ENCODE data around the gene RLF. TPM values are rescaled to one million over a fixed set of nuclear protein-coding genes. Genes with fewer than 3 reads are reported as not detected.
A peak's percentile ranks its signal among the peaks of the same experiment; 100 is the strongest.
"Not testable (repeated sequence)": the region's sequence is repeated elsewhere in the genome, so short reads cannot be mapped to it uniquely, and the experiment has no call there.

Gene RLF
- total RNA-seq, 2 experiments from 2014 or later: 19.6 to 19.7 TPM

- H3K36me3 Mint-ChIP-seq: peaks cover 1% of the 10 kb centered on the region
- no peak overlapping the region for H3K27ac Mint-ChIP-seq
- no peaks in the 10 kb centered on the region for H3K27me3 Mint-ChIP-seq
- no peak overlapping the region for H3K4me3 Mint-ChIP-seq
- peaks cover 37% of the 10 kb centered on the region for H3K4me1 Mint-ChIP-seq (ENCODE audit: low read depth)
- no peaks in the 10 kb centered on the region for H3K9me3 Mint-ChIP-seq
- no peak for DNase-seq
- POLR2A ChIA-PET: no interaction called here
- intact Hi-C loops (cut with micrococcal nuclease): no loop called here
- CTCF ChIA-PET: interaction anchor here (0.7 to 2.8 kb wide), 5 partner anchors 12 to 234 kb away, joined by 3 to 16 read pairs (median 5); no protein-coding TSS in a partner anchor
Observed at GRCh38 chr1:40171036-40171435, 9.8 kb downstream of the RLF start.

- Mint-ChIP-seq H3K27ac (no peak overlapping the region), H3K27me3 (no peaks in the 10 kb centered on the region), H3K4me1 (ENCODE audit: low read depth) (peaks cover 50% of the 10 kb centered on the region), H3K36me3 (peaks cover 3% of the 10 kb centered on the region), H3K9me3 (no peaks in the 10 kb centered on the region), H3K4me3 (no peak overlapping the region)
- CTCF ChIA-PET: interaction anchor here (0.6 to 1.8 kb wide), 3 partner anchors 9 to 31 kb away, joined by 4 to 12 read pairs (median 6); no protein-coding TSS in a partner anchor
- intact Hi-C loops (cut with micrococcal nuclease): no loop called here
- no peak for DNase-seq
- POLR2A ChIA-PET: no interaction called here
Observed at GRCh38 chr1:40174788-40175187, 13.6 kb downstream of the RLF start.

- H3K4me3 Mint-ChIP-seq; H3K27ac Mint-ChIP-seq; H3K36me3 Mint-ChIP-seq; H3K27me3 Mint-ChIP-seq; intact Hi-C loops (cut with micrococcal nuclease); DNase-seq; H3K9me3 Mint-ChIP-seq: not testable (repeated sequence)
- peaks cover 50% of the 10 kb centered on the region for H3K4me1 Mint-ChIP-seq (ENCODE audit: low read depth)
- POLR2A ChIA-PET: interaction anchor here (0.7 kb wide), 1 partner anchor 105 kb away, joined by 3 read pairs; no protein-coding TSS in a partner anchor
- CTCF ChIA-PET: interaction anchor here (1.6 kb wide), 1 partner anchor 24 kb away, joined by 3 read pairs; no protein-coding TSS in a partner anchor
Observed at GRCh38 chr1:40176989-40177388, 15.8 kb downstream of the RLF start.

GRCh38 chr1:40178200-40178599 is 17.0 kb downstream of the RLF start:
- Mint-ChIP-seq H3K4me3 (no peak overlapping the region), H3K27me3 (no peaks in the 10 kb centered on the region), H3K4me1 (ENCODE audit: low read depth) (peaks cover 54% of the 10 kb centered on the region), H3K9me3 (no peaks in the 10 kb centered on the region), H3K36me3 (peaks cover 3% of the 10 kb centered on the region), H3K27ac (no peak overlapping the region)
- no peak for DNase-seq
- intact Hi-C loops (cut with micrococcal nuclease): no loop called here
- ChIA-PET CTCF (interaction anchor here (1.6 kb wide), 1 partner anchor 161 kb away, joined by 6 read pairs; no protein-coding TSS in a partner anchor), POLR2A (no interaction called here)

- no peak overlapping the region for H3K27ac Mint-ChIP-seq
- DNase-seq: no peak
- no peaks in the 10 kb centered on the region for H3K27me3 Mint-ChIP-seq
- H3K4me1 Mint-ChIP-seq (ENCODE audit: low read depth): peaks cover 59% of the 10 kb centered on the region
- H3K4me3 Mint-ChIP-seq: no peak overlapping the region
- intact Hi-C loops (cut with micrococcal nuclease): no loop called here
- H3K9me3 Mint-ChIP-seq: no peaks in the 10 kb centered on the region
- ChIA-PET POLR2A (no interaction called here), CTCF (no interaction called here)
- peaks cover 3% of the 10 kb centered on the region for H3K36me3 Mint-ChIP-seq
Observed at GRCh38 chr1:40179496-40180089, 18.4 kb downstream of the RLF start.

- no peak for DNase-seq
- no peaks in the 10 kb centered on the region for H3K9me3 Mint-ChIP-seq
- no peak overlapping the region for H3K27ac Mint-ChIP-seq
- ChIA-PET POLR2A (no interaction called here), CTCF (interaction anchor here (0.6 to 3.7 kb wide), 10 partner anchors 9 to 210 kb away, joined by 3 to 16 read pairs (median 8); partner anchors contain the start of gene RLF)
- intact Hi-C loops (cut with micrococcal nuclease): no loop called here
- peaks cover 61% of the 10 kb centered on the region for H3K4me1 Mint-ChIP-seq (ENCODE audit: low read depth)
- peaks cover 1% of the 10 kb centered on the region for H3K36me3 Mint-ChIP-seq
- H3K27me3 Mint-ChIP-seq: no peaks in the 10 kb centered on the region
- no peak overlapping the region for H3K4me3 Mint-ChIP-seq
Observed at GRCh38 chr1:40183055-40183710, 22.0 kb downstream of the RLF start.

- CTCF ChIA-PET: interaction anchor here (1.6 to 3.7 kb wide), 4 partner anchors 8 to 155 kb away, joined by 5 to 16 read pairs (median 13); no protein-coding TSS in a partner anchor
- Mint-ChIP-seq H3K9me3 (no peaks in the 10 kb centered on the region), H3K4me3 (no peak overlapping the region), H3K27ac (no peak overlapping the region), H3K36me3 (peaks cover 5% of the 10 kb centered on the region), H3K4me1 (ENCODE audit: low read depth) (peaks cover 58% of the 10 kb centered on the region), H3K27me3 (no peaks in the 10 kb centered on the region)
- POLR2A ChIA-PET: no interaction called here
- intact Hi-C loops (cut with micrococcal nuclease): no loop called here
- DNase-seq: no peak
Observed at GRCh38 chr1:40184193-40184592, 23.0 kb downstream of the RLF start.

GRCh38 chr1:40185951-40186864 is 25.0 kb downstream of the RLF start:
- peak; percentile 75 for DNase-seq
- Mint-ChIP-seq H3K36me3 (peaks cover 12% of the 10 kb centered on the region), H3K9me3 (no peaks in the 10 kb centered on the region), H3K4me1 (ENCODE audit: low read depth) (peaks cover 45% of the 10 kb centered on the region), H3K4me3 (peak overlapping the region; percentile 46), H3K27me3 (no peaks in the 10 kb centered on the region), H3K27ac (peak overlapping the region; percentile 56)
- ChIA-PET CTCF (interaction anchor here (0.6 to 3.7 kb wide), 5 partner anchors 12 to 152 kb away, joined by 3 to 14 read pairs (median 3); no protein-coding TSS in a partner anchor), POLR2A (interaction anchor here (0.7 to 1.3 kb wide), 6 partner anchors 12 to 72 kb away, joined by 3 to 8 read pairs (median 4); partner anchors contain the start of genes RLF and ZMPSTE24)
- intact Hi-C loops (cut with micrococcal nuclease): loop anchor here (1.0 to 5.0 kb wide), 5 partner anchors 22 to 78 kb away; no protein-coding TSS in a partner anchor

- Mint-ChIP-seq H3K27ac (no peak overlapping the region), H3K27me3 (no peaks in the 10 kb centered on the region), H3K4me1 (ENCODE audit: low read depth) (peaks cover 44% of the 10 kb centered on the region), H3K9me3 (no peaks in the 10 kb centered on the region), H3K4me3 (no peak overlapping the region), H3K36me3 (peaks cover 19% of the 10 kb centered on the region)
- POLR2A ChIA-PET: no interaction called here
- intact Hi-C loops (cut with micrococcal nuclease): loop anchor here (2.0 to 5.0 kb wide), 3 partner anchors 35 to 53 kb away; no protein-coding TSS in a partner anchor
- no peak for DNase-seq
- CTCF ChIA-PET: interaction anchor here (1.0 to 2.4 kb wide), 6 partner anchors 10 to 151 kb away, joined by 3 to 13 read pairs (median 3); no protein-coding TSS in a partner anchor
Observed at GRCh38 chr1:40187399-40187798, 26.2 kb downstream of the RLF start.

- H3K27ac Mint-ChIP-seq; H3K4me3 Mint-ChIP-seq; H3K4me1 Mint-ChIP-seq (ENCODE audit: low read depth); POLR2A ChIA-PET; intact Hi-C loops (cut with micrococcal nuclease); H3K27me3 Mint-ChIP-seq; H3K9me3 Mint-ChIP-seq; DNase-seq: not testable (repeated sequence)
- H3K36me3 Mint-ChIP-seq: peaks cover 16% of the 10 kb centered on the region
- CTCF ChIA-PET: interaction anchor here (0.9 kb wide), 1 partner anchor 144 kb away, joined by 3 read pairs; no protein-coding TSS in a partner anchor
Observed at GRCh38 chr1:40194639-40195038, 33.5 kb downstream of the RLF start.

GRCh38 chr1:40197656-40198055 is 36.5 kb downstream of the RLF start:
- Mint-ChIP-seq H3K36me3 (peaks cover 13% of the 10 kb centered on the region), H3K27me3 (no peaks in the 10 kb centered on the region), H3K4me1 (ENCODE audit: low read depth) (peaks cover 7% of the 10 kb centered on the region), H3K27ac (no peak overlapping the region), H3K9me3 (no peaks in the 10 kb centered on the region), H3K4me3 (no peak overlapping the region)
- DNase-seq: no peak
- intact Hi-C loops (cut with micrococcal nuclease): no loop called here
- ChIA-PET CTCF (interaction anchor here (1.1 to 1.6 kb wide), 6 partner anchors 11 to 119 kb away, joined by 3 to 5 read pairs (median 3); no protein-coding TSS in a partner anchor), POLR2A (no interaction called here)

All from activated CD4-positive, alpha-beta memory T cell treated with anti-CD3 and anti-CD28 coated beads for 36 hours (primary cell).